ENCODE results near the gene YPEL5. TPM values are rescaled to one million over a fixed set of nuclear protein-coding genes. Genes with fewer than 3 reads are reported as not detected.

The YPEL5 gene
- polyA plus RNA-seq, 1 of the 3 experiments (the other 2 are of a cell fraction) = 60.5 TPM

DNA sequence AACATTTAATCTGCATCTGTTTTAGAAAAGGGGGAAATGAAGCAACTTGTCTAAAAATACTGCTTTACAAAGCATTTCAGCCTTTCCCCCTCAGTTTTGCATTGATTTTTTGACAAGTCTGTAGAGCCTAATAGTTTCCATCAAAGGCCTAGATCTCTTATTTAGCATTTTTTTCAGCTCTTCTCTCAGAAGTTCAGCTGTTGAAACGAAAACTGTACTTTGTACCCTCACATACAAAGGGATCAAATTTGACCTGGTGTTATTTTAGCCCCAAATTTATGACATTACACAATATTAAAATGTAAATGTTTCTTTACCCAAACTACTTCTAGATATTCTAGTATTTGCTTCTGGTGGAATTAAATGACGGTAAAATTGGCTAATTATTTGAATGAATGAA is 13.0 kb downstream of the YPEL5 start (continued):
- TF ChIP-seq, protein P1, sequence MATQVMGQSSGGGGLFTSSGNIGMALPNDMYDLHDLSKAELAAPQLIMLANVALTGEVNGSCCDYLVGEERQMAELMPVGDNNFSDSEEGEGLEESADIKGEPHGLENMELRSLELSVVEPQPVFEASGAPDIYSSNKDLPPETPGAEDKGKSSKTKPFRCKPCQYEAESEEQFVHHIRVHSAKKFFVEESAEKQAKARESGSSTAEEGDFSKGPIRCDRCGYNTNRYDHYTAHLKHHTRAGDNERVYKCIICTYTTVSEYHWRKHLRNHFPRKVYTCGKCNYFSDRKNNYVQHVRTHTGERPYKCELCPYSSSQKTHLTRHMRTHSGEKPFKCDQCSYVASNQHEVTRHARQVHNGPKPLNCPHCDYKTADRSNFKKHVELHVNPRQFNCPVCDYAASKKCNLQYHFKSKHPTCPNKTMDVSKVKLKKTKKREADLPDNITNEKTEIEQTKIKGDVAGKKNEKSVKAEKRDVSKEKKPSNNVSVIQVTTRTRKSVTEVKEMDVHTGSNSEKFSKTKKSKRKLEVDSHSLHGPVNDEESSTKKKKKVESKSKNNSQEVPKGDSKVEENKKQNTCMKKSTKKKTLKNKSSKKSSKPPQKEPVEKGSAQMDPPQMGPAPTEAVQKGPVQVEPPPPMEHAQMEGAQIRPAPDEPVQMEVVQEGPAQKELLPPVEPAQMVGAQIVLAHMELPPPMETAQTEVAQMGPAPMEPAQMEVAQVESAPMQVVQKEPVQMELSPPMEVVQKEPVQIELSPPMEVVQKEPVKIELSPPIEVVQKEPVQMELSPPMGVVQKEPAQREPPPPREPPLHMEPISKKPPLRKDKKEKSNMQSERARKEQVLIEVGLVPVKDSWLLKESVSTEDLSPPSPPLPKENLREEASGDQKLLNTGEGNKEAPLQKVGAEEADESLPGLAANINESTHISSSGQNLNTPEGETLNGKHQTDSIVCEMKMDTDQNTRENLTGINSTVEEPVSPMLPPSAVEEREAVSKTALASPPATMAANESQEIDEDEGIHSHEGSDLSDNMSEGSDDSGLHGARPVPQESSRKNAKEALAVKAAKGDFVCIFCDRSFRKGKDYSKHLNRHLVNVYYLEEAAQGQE (IDR thresholded peaks at IDR 0.05; ENCODE audit: low read depth, low read length) = no peak
- TF ChIP-seq MEF2A (IDR thresholded peaks at IDR 0.05; ENCODE audit: borderline replicate concordance, low read depth) = no peak

DNA sequence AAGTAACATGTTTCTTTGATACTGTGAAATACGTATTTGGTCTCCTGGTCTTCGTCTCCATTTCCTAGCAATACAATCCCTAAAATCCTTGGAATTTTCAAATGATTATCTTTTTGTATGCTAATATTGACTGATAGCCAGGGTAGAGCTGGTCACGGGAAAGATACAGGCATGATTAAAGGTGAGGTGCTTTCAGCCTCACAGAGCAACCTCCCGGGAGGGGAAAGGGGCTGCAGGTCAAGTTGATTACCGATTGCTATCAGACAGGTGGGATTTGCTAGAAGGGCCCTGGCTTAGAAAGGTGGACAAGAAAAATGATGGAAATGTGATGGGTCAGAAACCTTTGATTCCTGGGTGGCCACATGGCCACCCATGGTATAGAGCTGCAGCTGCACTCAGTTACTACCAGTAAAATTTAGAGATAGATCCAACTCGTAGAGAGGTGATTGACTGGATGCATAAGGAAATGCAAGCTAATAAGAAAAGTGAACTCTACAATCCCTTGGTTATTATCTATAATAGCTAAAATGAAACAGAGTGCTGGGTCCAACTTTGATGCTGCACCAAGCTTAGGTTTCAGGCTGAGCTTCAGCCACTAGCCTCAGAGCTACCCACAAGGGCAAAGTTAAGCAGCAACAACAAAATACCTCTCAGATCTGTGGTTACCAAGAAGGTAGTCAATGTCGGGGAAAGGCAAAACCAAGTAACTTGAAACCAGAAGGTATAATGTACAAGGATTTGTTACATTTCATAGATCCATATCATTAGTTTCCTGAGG is 15.3 kb downstream of the YPEL5 start:
- no peaks in the 10 kb centered on the region for H3K9me3 ChIP-seq
- no peaks in the 10 kb centered on the region for H3K9me2 ChIP-seq
- peaks cover 2 to 9% of the 10 kb centered on the region in 2 experiments; a peak in 3 of 4 replicates for H3K4me1 ChIP-seq (ENCODE audit: control insufficient read depth in 1 of 2, insufficient read depth in 2 of 2, low read depth in 1 of 2, low read length in 1 of 2)
- H2AFZ ChIP-seq (ENCODE audit: low read depth) = no peak overlapping the region
- peaks cover 11% of the 10 kb centered on the region for H3F3A ChIP-seq (replicated peaks; ENCODE audit: insufficient read depth)
- peaks cover 44 to 51% of the 10 kb centered on the region in 2 experiments for H3K36me3 ChIP-seq (replicated peaks in 1 of 2; ENCODE audit: control insufficient read depth in 1 of 2, insufficient read depth in 2 of 2, low read length in 1 of 2)
- no peaks in the 10 kb centered on the region; the same call in 1 of the 2 replicates for H4K20me1 ChIP-seq (ENCODE audit: insufficient read depth)
- ChIA-PET POLR2A (interaction anchor here (0.9 kb wide), 1 partner anchor 12 kb away, joined by 4 read pairs; no protein-coding TSS in a partner anchor), CTCF (interaction anchor here (0.7 to 9.5 kb wide), 7 partner anchors 14 to 1007 kb away, joined by 3 to 530 read pairs (median 4); partner anchors contain the start of gene YPEL5)
- WGBS (ENCODE audit: low lambda C conversion rate) = 92% methylated on average over 7 of the region's 7 CpGs
- no peaks in the 10 kb centered on the region for H3K27me3 ChIP-seq (ENCODE audit: insufficient read depth)
- H3K4me2 ChIP-seq = no peak overlapping the region
- H3K4me3 ChIP-seq (ENCODE audit: low read depth in 2 of 2, low read length in 1 of 2) = no peak overlapping the region
- TF ChIP-seq POLR2AphosphoS5 (IDR thresholded peaks at IDR 0.05; ENCODE audit: low read depth, low read length) = no peak
- TF ChIP-seq FOSL2 (IDR thresholded peaks at IDR 0.05; ENCODE audit: borderline replicate concordance, low read depth) = no peak
- TF ChIP-seq SMC3 (IDR thresholded peaks at IDR 0.05; ENCODE audit: low read depth, low read length) = no peak
- no peak for TF ChIP-seq USF1 (IDR thresholded peaks at IDR 0.05; ENCODE audit: borderline replicate concordance, low read depth)
- no peak for TF ChIP-seq SIN3A (IDR thresholded peaks at IDR 0.05; ENCODE audit: borderline replicate concordance, low read depth, low read length)
- TF ChIP-seq CHD2 (IDR thresholded peaks at IDR 0.05; ENCODE audit: low read length, partially characterized antibody) = no peak
- no peak for TF ChIP-seq EP300 (IDR thresholded peaks at IDR 0.05; ENCODE audit: borderline replicate concordance in 1 of 2, low read depth in 1 of 2, low read length in 1 of 2)
- no peak for TF ChIP-seq TCF12 (IDR thresholded peaks at IDR 0.05)
- TF ChIP-seq MXI1 (IDR thresholded peaks at IDR 0.05; ENCODE audit: low read depth, low read length) = no peak
- no peak for DNase-seq
- no peak overlapping the region for H3K9ac ChIP-seq
- H3K79me2 ChIP-seq (ENCODE audit: insufficient read depth) = peaks cover 10% of the 10 kb centered on the region; the same call in 1 of the 2 replicates
- H3K27ac ChIP-seq (ENCODE audit: low read depth in 2 of 2, low read length in 1 of 2) = no peak overlapping the region

Measured in SK-N-SH (cell line).